MM.1S (cell line): Measurements from ENCODE around the gene SSX2IP.

Source experiments
- DNase-seq: peaks from one replicate; pipeline ENCODE4 v3.0.0-alpha.2; 2015
- H2AFZ ChIP-seq: fragments of 300-600 bp; sonication (generic); 2 replicates; pipeline ENCODE4 v1.6.0; 2016; ENCODE audit warnings: antibody characterized with exemption, low read length
- H3F3A ChIP-seq: fragments of 300-600 bp; sonication (generic); 2 replicates; pipeline ENCODE4 v1.6.1; 2016; ENCODE audit warnings: mild to moderate bottlenecking, antibody characterized with exemption, low read length, moderate library complexity, mixed read lengths; ENCODE audit not compliant: insufficient read depth
- H3K27ac ChIP-seq: fragments of 300-600 bp; sonication (generic); 2 replicates; pipeline ENCODE4 v1.5.1; 2016; ENCODE audit warnings: mild to moderate bottlenecking, low read length
- H3K27me3 ChIP-seq: fragments of 300-600 bp; sonication (generic); replicated peaks from 2 replicates; pipeline ENCODE4 v1.6.0; 2016; ENCODE audit warnings: low read length; ENCODE audit not compliant: insufficient read depth
- H3K36me3 ChIP-seq: fragments of 300-600 bp; sonication (generic); replicated peaks from 2 replicates; pipeline ENCODE4 v1.6.1; 2016; ENCODE audit warnings: mild to moderate bottlenecking, low read length, mixed read lengths; ENCODE audit not compliant: insufficient read depth
- H3K4me1 ChIP-seq: fragments of 300-600 bp; sonication (generic); 2 replicates; pipeline ENCODE4 v1.6.1; 2016; ENCODE audit warnings: low read length, mixed read lengths
- H3K4me2 ChIP-seq: fragments of 300-600 bp; sonication (generic); 2 replicates; pipeline ENCODE4 v1.6.0; 2016; ENCODE audit warnings: low read depth, low read length
- H3K4me3 ChIP-seq: fragments of 300-600 bp; sonication (generic); 2 replicates; pipeline ENCODE4 v1.5.1; 2016; ENCODE audit warnings: low read length, mixed read lengths
- H3K79me2 ChIP-seq: fragments of 300-600 bp; sonication (generic); 2 replicates; pipeline ENCODE4 v1.6.1; 2016; ENCODE audit warnings: mixed run types, low read length, mixed read lengths
- H3K9ac ChIP-seq: fragments of 300-600 bp; sonication (generic); 2 replicates; pipeline ENCODE4 v1.6.1; 2016; ENCODE audit warnings: low read length, mixed read lengths
- H3K9me2 ChIP-seq: fragments of 300-600 bp; sonication (generic); replicated peaks from 2 replicates; pipeline ENCODE4 v1.6.1; 2016; ENCODE audit warnings: mild to moderate bottlenecking, low read length, mixed read lengths; ENCODE audit not compliant: insufficient read depth
- H3K9me3 ChIP-seq: fragments of 300-600 bp; sonication (generic); replicated peaks from 2 replicates; pipeline ENCODE4 v1.6.1; 2016; ENCODE audit warnings: mild to moderate bottlenecking, low read length, mixed read lengths; ENCODE audit not compliant: insufficient read depth
- H4K20me1 ChIP-seq: fragments of 300-600 bp; sonication (generic); 2 replicates; pipeline ENCODE4 v1.6.1; 2016; ENCODE audit warnings: mild to moderate bottlenecking, low read length, moderate library complexity, mixed read lengths; ENCODE audit not compliant: insufficient read depth
- CTCF ChIP-seq: fragments of 300-600 bp; sonication (generic); IDR thresholded peaks from 2 replicates; pipeline ENCODE4 v1.5.1; 2016; ENCODE audit warnings: antibody characterized with exemption, low read length, mixed read lengths
- EZH2 ChIP-seq: fragments of 300-600 bp; sonication (generic); optimal IDR thresholded peaks from 2 replicates; pipeline ENCODE3; 2017; ENCODE audit warnings: low read depth, mild to moderate bottlenecking, antibody characterized with exemption, low read length, mixed read lengths
- EZH2phosphoT487 ChIP-seq: fragments of 300-600 bp; sonication (generic); IDR thresholded peaks from 2 replicates; pipeline ENCODE4 v1.6.1; 2018; ENCODE audit warnings: antibody characterized with exemption, low read length

Gene SSX2IP

GRCh38 chr1:84674705-84675104 lies 15.6 kb downstream of the SSX2IP start:
- Histone ChIP-seq H4K20me1 (no peaks in the 10 kb centered on the region), H3K4me1 (no peaks in the 10 kb centered on the region), H3K36me3 (no peaks in the 10 kb centered on the region), H3F3A (no peaks in the 10 kb centered on the region), H3K4me2 (no peak overlapping the region), H3K4me3 (no peak overlapping the region), H3K9ac (no peak overlapping the region), H3K27me3 (no peaks in the 10 kb centered on the region), H2AFZ (no peak overlapping the region), H3K79me2 (no peaks in the 10 kb centered on the region), H3K9me2 (no peaks in the 10 kb centered on the region), H3K9me3 (no peaks in the 10 kb centered on the region), H3K27ac (no peak overlapping the region)
- DNase-seq = no peak
- TF ChIP-seq CTCF (no peak), EZH2phosphoT487 (no peak), EZH2 (no peak)

GRCh38 chr1:84674021-84674420 lies 16.2 kb downstream of the SSX2IP start:
- no peaks in the 10 kb centered on the region for H3F3A ChIP-seq
- H3K4me1 ChIP-seq = no peaks in the 10 kb centered on the region
- no peak overlapping the region for H3K27ac ChIP-seq
- H2AFZ ChIP-seq = no peak overlapping the region
- H3K9me3 ChIP-seq = no peaks in the 10 kb centered on the region
- no peaks in the 10 kb centered on the region for H3K79me2 ChIP-seq
- no peaks in the 10 kb centered on the region for H4K20me1 ChIP-seq
- H3K27me3 ChIP-seq = no peaks in the 10 kb centered on the region
- H3K4me2 ChIP-seq = no peak overlapping the region
- no peak overlapping the region for H3K4me3 ChIP-seq
- H3K9ac ChIP-seq = no peak overlapping the region
- TF ChIP-seq CTCF = no peak
- no peak for TF ChIP-seq EZH2phosphoT487
- no peak for TF ChIP-seq EZH2
- no peak for DNase-seq
- no peaks in the 10 kb centered on the region for H3K36me3 ChIP-seq
- H3K9me2 ChIP-seq = no peaks in the 10 kb centered on the region

- Histone ChIP-seq H3K36me3 (no peaks in the 10 kb centered on the region), H3K4me2 (no peak overlapping the region), H2AFZ (no peak overlapping the region), H3F3A (no peaks in the 10 kb centered on the region), H3K27ac (no peak overlapping the region), H3K9me3 (no peaks in the 10 kb centered on the region), H3K9ac (no peak overlapping the region), H3K4me3 (no peak overlapping the region), H3K9me2 (no peaks in the 10 kb centered on the region), H3K79me2 (no peaks in the 10 kb centered on the region), H4K20me1 (no peaks in the 10 kb centered on the region), H3K27me3 (no peaks in the 10 kb centered on the region), H3K4me1 (no peaks in the 10 kb centered on the region)
- no peak for TF ChIP-seq CTCF
- no peak for TF ChIP-seq EZH2phosphoT487
- no peak for TF ChIP-seq EZH2
- no peak for DNase-seq
These were observed 18.0 kb downstream of the SSX2IP start for GRCh38 chr1:84672080-84672854.
